ENCODE results near the gene MORF4L1. TPM values are rescaled to one million over a fixed set of nuclear protein-coding genes. Genes with fewer than 3 reads are reported as not detected.
A peak's percentile ranks its signal among the peaks of the same experiment; 100 is the strongest.

Gene MORF4L1
- total RNA-seq, 1 experiment from 2014 or later: 216 TPM

DNA sequence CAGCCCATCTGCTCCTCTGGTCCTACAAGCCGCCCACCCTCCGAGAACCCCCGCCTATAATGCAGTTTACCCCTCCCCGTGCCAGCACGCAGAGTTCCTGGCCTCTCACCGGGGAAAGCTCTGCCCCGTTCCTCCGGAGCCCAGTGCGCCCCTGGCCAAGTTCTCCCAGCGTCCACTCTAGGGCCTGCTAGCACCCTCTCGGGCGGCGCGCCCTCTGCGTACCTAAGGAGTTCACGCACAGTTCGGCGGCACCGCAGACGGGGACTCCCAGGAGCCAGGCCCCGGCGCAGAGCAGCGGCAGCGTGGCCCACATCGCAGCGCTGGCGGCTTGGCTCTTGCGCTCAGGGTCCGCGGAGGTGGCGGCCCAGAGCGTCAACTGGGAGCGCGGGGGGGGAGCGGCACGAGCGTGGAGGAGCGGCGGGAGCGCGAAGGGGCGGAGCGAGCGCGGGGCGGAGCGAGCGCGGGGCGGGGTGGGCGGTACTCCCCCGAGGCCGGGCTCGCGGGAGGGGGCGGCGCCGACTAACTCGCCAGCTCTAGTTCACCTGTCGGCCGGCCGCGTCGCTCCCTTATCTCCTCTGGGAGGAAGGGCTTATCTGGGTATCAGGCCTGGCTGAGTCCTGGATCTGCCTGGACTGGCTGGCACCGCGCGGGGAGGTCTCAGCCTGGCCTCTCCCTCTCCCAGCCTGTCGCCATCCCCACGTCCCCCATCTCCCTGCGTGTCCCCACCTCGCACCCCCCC is 72.1 kb downstream of the MORF4L1 start, which contains the start of gene CTSH:
Gene CTSH (minus strand): TSS at position 378 of the 739 bp plus-strand sequence. CDS start 65 bp downstream, at position 313.
- intact Hi-C loops (cut with micrococcal nuclease): loop anchor here (2.0 kb wide), 1 partner anchor 14 kb away; no protein-coding TSS in a partner anchor

DNA sequence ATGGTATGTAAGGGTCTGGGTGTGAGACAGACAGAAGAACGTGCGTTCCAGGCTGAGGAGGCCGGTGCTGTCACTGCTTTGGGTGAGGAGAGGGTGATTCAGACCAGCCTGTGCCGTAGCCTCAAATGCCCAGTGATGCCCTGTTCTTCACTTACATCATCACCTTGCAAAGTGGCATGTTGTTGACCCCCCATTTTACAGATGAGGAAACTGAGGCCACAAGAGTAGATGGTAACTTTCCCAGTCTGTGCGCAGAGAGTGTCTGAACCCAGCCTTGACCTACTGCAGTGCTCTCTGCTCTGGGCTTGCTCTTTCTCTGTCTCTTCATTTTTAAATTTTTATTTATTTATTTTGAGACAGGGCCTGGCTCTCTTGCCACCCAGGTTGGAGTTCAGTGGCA is 73.8 kb downstream of the MORF4L1 start:
- CTCF ChIA-PET: interaction anchor here (0.7 kb wide), 1 partner anchor 15 kb away, joined by 8 read pairs; no protein-coding TSS in a partner anchor
- no peak for TF ChIP-seq EZH2phosphoT487 (IDR thresholded peaks at IDR 0.05; ENCODE audit: borderline replicate concordance, low read length)
- TF ChIP-seq EZH2 (IDR thresholded peaks at IDR 0.05; ENCODE audit: low read length, unreplicated experiment): no peak
- TF ChIP-seq CTCF (conservative IDR thresholded peaks at IDR 0.05; ENCODE audit: low read depth, low read length): no peak
- H3K27me3 ChIP-seq (ENCODE audit: low read length): no peaks in the 10 kb centered on the region
- no peak overlapping the region for H3K4me2 ChIP-seq (ENCODE audit: low read length)
- no peaks in the 10 kb centered on the region for H3F3A ChIP-seq (ENCODE audit: low read length, unreplicated experiment)
- H3K9ac ChIP-seq (ENCODE audit: low read length): no peak overlapping the region
- intact Hi-C loops (cut with micrococcal nuclease): no loop called here
- H3K36me3 ChIP-seq (ENCODE audit: low read depth, low read length): no peaks in the 10 kb centered on the region
- ATAC-seq: no peak
- H2AFZ ChIP-seq (ENCODE audit: low read length): no peak overlapping the region
- H3K4me1 ChIP-seq (ENCODE audit: insufficient read depth, low read length): peaks cover 40% of the 10 kb centered on the region
- POLR2A ChIA-PET (ENCODE audit: unreplicated experiment): no interaction called here
- H3K79me2 ChIP-seq (ENCODE audit: low read length): peaks cover 15% of the 10 kb centered on the region
- no TSS peak for BruUV-seq (replicated peaks)
- H4K20me1 ChIP-seq (ENCODE audit: low read length): no peaks in the 10 kb centered on the region
- H3K4me3 ChIP-seq (ENCODE audit: low read length): no peak overlapping the region
- no peak overlapping the region for H3K27ac ChIP-seq (ENCODE audit: low read length)
- H3K9me3 ChIP-seq (ENCODE audit: low read length): no peaks in the 10 kb centered on the region
- no peaks in the 10 kb centered on the region for H3K9me2 ChIP-seq (replicated peaks; ENCODE audit: low read length)
- no peak for DNase-seq

More for the DNA sequence above, 72.1 kb downstream of the MORF4L1 start, which contains the start of gene CTSH:
- H3K4me3 ChIP-seq (ENCODE audit: low read length): peak within 1 kb of the TSS; percentile 65
- H3K9ac ChIP-seq (ENCODE audit: low read length): peak within 1 kb of the TSS; percentile 46
- ATAC-seq (peak; percentile 78), DNase-seq (peak; percentile 74)
- no peak within 1 kb of the TSS for H3K27ac ChIP-seq (ENCODE audit: low read length)
- BruUV-seq (replicated peaks): no TSS peak
- no peaks in the 10 kb centered on the region for H3F3A ChIP-seq (ENCODE audit: low read length, unreplicated experiment)
- H3K9me2 ChIP-seq (replicated peaks; ENCODE audit: low read length): no peaks in the 10 kb centered on the region
- ChIA-PET POLR2A (ENCODE audit: unreplicated experiment) (no interaction called here), CTCF (no interaction called here)
- peaks cover 23% of the 10 kb centered on the region for H3K4me1 ChIP-seq (ENCODE audit: insufficient read depth, low read length)
- no peaks in the 10 kb centered on the region for H3K36me3 ChIP-seq (ENCODE audit: low read depth, low read length)
- H3K9me3 ChIP-seq (ENCODE audit: low read length): no peaks in the 10 kb centered on the region
- H4K20me1 ChIP-seq (ENCODE audit: low read length): no peaks in the 10 kb centered on the region
- H3K27me3 ChIP-seq (ENCODE audit: low read length): no peaks in the 10 kb centered on the region
- peak within 1 kb of the TSS; percentile 84 for H3K4me2 ChIP-seq (ENCODE audit: low read length)
- peak within 1 kb of the TSS; percentile 73 for H2AFZ ChIP-seq (ENCODE audit: low read length)
- H3K79me2 ChIP-seq (ENCODE audit: low read length): peaks cover 15% of the 10 kb centered on the region
- no peak for TF ChIP-seq EZH2 (IDR thresholded peaks at IDR 0.05; ENCODE audit: low read length, unreplicated experiment)
- TF ChIP-seq CTCF (conservative IDR thresholded peaks at IDR 0.05; ENCODE audit: low read depth, low read length): no peak
- TF ChIP-seq EZH2phosphoT487 (IDR thresholded peaks at IDR 0.05; ENCODE audit: borderline replicate concordance, low read length): no peak

DNA sequence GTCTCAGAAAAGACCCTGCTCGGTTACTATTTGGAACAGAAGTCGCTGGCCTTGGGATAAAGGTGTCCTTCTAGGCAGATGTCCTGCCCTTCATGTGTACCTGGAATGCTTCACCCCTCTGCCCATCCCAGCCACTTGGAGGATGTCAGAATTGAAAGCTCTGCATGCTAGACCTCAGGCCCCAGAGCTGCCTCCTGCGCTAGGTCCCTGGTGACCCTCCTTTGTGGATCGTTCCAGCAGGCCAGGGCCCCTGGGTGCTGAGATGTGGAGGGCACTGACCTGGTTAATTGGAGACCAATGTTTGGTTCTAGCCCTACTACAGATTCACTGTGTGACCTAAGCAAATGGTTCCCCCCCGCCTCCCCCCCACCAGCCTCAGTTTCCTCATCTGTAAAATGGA is 74.8 kb downstream of the MORF4L1 start:
- no peaks in the 10 kb centered on the region for H3F3A ChIP-seq (ENCODE audit: low read length, unreplicated experiment)
- H4K20me1 ChIP-seq (ENCODE audit: low read length): no peaks in the 10 kb centered on the region
- no peak overlapping the region for H3K9ac ChIP-seq (ENCODE audit: low read length)
- BruUV-seq (replicated peaks): no TSS peak
- no peak overlapping the region for H3K4me3 ChIP-seq (ENCODE audit: low read length)
- DNase-seq: no peak
- no peaks in the 10 kb centered on the region for H3K27me3 ChIP-seq (ENCODE audit: low read length)
- ATAC-seq: no peak
- H3K79me2 ChIP-seq (ENCODE audit: low read length): peaks cover 15% of the 10 kb centered on the region
- CTCF ChIA-PET: no interaction called here
- intact Hi-C loops (cut with micrococcal nuclease): no loop called here
- H3K4me2 ChIP-seq (ENCODE audit: low read length): no peak overlapping the region
- peaks cover 50% of the 10 kb centered on the region for H3K4me1 ChIP-seq (ENCODE audit: insufficient read depth, low read length)
- no peaks in the 10 kb centered on the region for H3K9me2 ChIP-seq (replicated peaks; ENCODE audit: low read length)
- H3K36me3 ChIP-seq (ENCODE audit: low read depth, low read length): no peaks in the 10 kb centered on the region
- no peak overlapping the region for H2AFZ ChIP-seq (ENCODE audit: low read length)
- H3K9me3 ChIP-seq (ENCODE audit: low read length): no peaks in the 10 kb centered on the region
- no peak overlapping the region for H3K27ac ChIP-seq (ENCODE audit: low read length)
- no peak for TF ChIP-seq CTCF (conservative IDR thresholded peaks at IDR 0.05; ENCODE audit: low read depth, low read length)
- no peak for TF ChIP-seq EZH2phosphoT487 (IDR thresholded peaks at IDR 0.05; ENCODE audit: borderline replicate concordance, low read length)
- TF ChIP-seq EZH2 (IDR thresholded peaks at IDR 0.05; ENCODE audit: low read length, unreplicated experiment): no peak
- POLR2A ChIA-PET (ENCODE audit: unreplicated experiment): no interaction called here
